HepG2 (cell line): ENCODE results near the gene DNAJC11. TPM values are rescaled to one million over a fixed set of nuclear protein-coding genes. Genes with fewer than 3 reads are reported as not detected.

ENCODE experiments used
- ATAC-seq: fragments of 200-7000 bp; cut with Tn5 transposase; 3 replicates; pipeline ENCODE4 v1.9.1; 2020; ENCODE audit warnings: mild to moderate bottlenecking, moderate library complexity
- BruUV-seq: library from RNA; stranded (reverse); fragments of 400-500 nt; replicated peaks from 2 replicates; lab custom pipeline; 2021; lab: Mats Ljungman, UMichigan
- CTCF ChIA-PET: fragments of 300-600 bp; formaldehyde crosslinking; extraction: SDS; loops from one replicate; lab custom pipeline; 2021; ENCODE audit warnings: low total read pairs, inconsistent platforms, low intra/inter-chr PET ratio; lab: Yijun Ruan, JAX
- POLR2A ChIA-PET: fragments of 350-600 bp; sonication (Branson Sonifier 250); formaldehyde crosslinking; loops from one replicate; lab custom pipeline; 2020; ENCODE audit warnings: antibody characterized with exemption, inconsistent platforms; lab: Yijun Ruan, JAX
- DNase-seq: peaks from one replicate; pipeline ENCODE4 v3.0.0-alpha.2; 2015; ENCODE audit warnings: low spot score
- FAIRE-seq: peaks from 3 replicates; lab custom pipeline; 2011; peaks lifted over from hg19 to GRCh38; lab: Jason Lieb, UNC
- H2AFZ ChIP-seq: one replicate; pipeline ENCODE4 v1.6.1; 2011; ENCODE audit warnings: low read length, inconsistent platforms
- H3K27ac ChIP-seq: fragments of 300-600 bp; 3 replicates; pipeline ENCODE4 v1.8.0; 2011; ENCODE audit warnings: mixed run types, mild to moderate bottlenecking, mixed read lengths, low read length, inconsistent platforms; ENCODE audit not compliant: insufficient read depth; ENCODE audit errors: extremely low read length
- H3K27me3 ChIP-seq, 2 experiments: fragments of 200-600 bp in 1 of 2; 2 replicates in 1 of 2; 3 replicates in 1 of 2; pipeline versions ENCODE4 v1.6.0 to v1.8.0; 2011; ENCODE audit warnings: low read length in 2 of 2, mild to moderate bottlenecking in 2 of 2, moderate library complexity in 2 of 2, inconsistent platforms in 1 of 2; ENCODE audit not compliant: insufficient read depth in 2 of 2, control insufficient read depth in 1 of 2
- H3K36me3 ChIP-seq, 2 experiments: fragments of 200-600 bp in 1 of 2; replicated peaks in 1 of 2; 2 replicates in 1 of 2; 3 replicates in 1 of 2; pipeline versions ENCODE4 v1.5.1 to v1.8.0; 2011; ENCODE audit warnings: low read length in 2 of 2, inconsistent platforms in 1 of 2; ENCODE audit not compliant: insufficient read depth in 2 of 2, control insufficient read depth in 1 of 2
- H3K4me1 ChIP-seq: 2 replicates; pipeline ENCODE4 v1.5.1; 2012; ENCODE audit warnings: low read length, inconsistent platforms; ENCODE audit not compliant: insufficient read depth
- H3K4me2 ChIP-seq: 2 replicates; pipeline ENCODE4 v1.6.0; 2011; ENCODE audit warnings: low read depth, low read length, inconsistent platforms
- H3K4me3 ChIP-seq, 3 experiments: fragments of 200-600 bp in 1 of 3; sonication (generic), shearing (Covaris generic) in 1 of 3; replicated peaks in 1 of 3; 2 replicates each; pipeline ENCODE4 v1.5.1; 2011 to 2016; ENCODE audit warnings: low read length in 3 of 3, inconsistent platforms in 2 of 3, low read depth in 2 of 3, mild to moderate bottlenecking in 2 of 3, control low read depth in 1 of 3, mixed read lengths in 1 of 3; ENCODE audit not compliant: insufficient read depth in 1 of 3
- H3K79me2 ChIP-seq: one replicate; pipeline ENCODE4 v1.6.1; 2011; ENCODE audit warnings: low read length, inconsistent platforms; ENCODE audit not compliant: insufficient read depth
- H3K9ac ChIP-seq: 2 replicates; pipeline ENCODE4 v1.6.0; 2011; ENCODE audit warnings: mild to moderate bottlenecking, low read depth, low read length, inconsistent platforms; ENCODE audit not compliant: insufficient read depth
- H3K9me3 ChIP-seq: 2 replicates; pipeline ENCODE4 v1.5.1; 2012; ENCODE audit warnings: mild to moderate bottlenecking, low read length
- H4K20me1 ChIP-seq: 2 replicates; pipeline ENCODE4 v1.6.0; 2011; ENCODE audit warnings: inconsistent platforms, mild to moderate bottlenecking, low read length, moderate library complexity; ENCODE audit not compliant: insufficient read depth
- NONO ChIP-seq, 2 experiments: fragments of 450-650 bp in 1 of 2; sonication (generic) in 1 of 2; formaldehyde crosslinking in 1 of 2; IDR thresholded peaks in 1 of 2; conservative IDR thresholded peaks in 1 of 2; 2 replicates each; pipeline versions ENCODE4 v1.6.1 to v1.8.0; 2017 to 2022; ENCODE audit warnings: mild to moderate bottlenecking in 1 of 2, missing genetic modification reagents in 1 of 2, moderate library complexity in 1 of 2
- ZNF263 ChIP-seq: sonication (generic); formaldehyde crosslinking; IDR thresholded peaks from 2 replicates; pipeline ENCODE4 v1.4.0; 2020; ENCODE audit warnings: missing genetic modification reagents
- WGBS: methylation state at CpG from one replicate; pipeline ENCODE4 v1.1.6; 2017; ENCODE audit warnings: low lambda C conversion rate; 5-methylcytosine and 5-hydroxymethylcytosine counted together
- in situ Hi-C: cut with HindIII; loops from 2 replicates; pipeline ENCODE4 v1.10.0; 2017; ENCODE audit warnings: low pct_unique_long_range_greater_than_20kb; ENCODE audit not compliant: extremely low pct_ligation_motif_present
- intact Hi-C: fragments of 100-400 bp; cut with micrococcal nuclease; formaldehyde crosslinking; loops from one replicate; pipeline ENCODE4 v1.10.0; 2022; ENCODE audit not compliant: unreplicated experiment
- polyA plus RNA-seq, 8 experiments: library from polyadenylated mRNA; depleted of rRNA in 3 of 8; stranded (reverse) in 7 of 8; unstranded in 1 of 8; fragments of >200 nt; fragmentation: Illumina TruSeq in 4 of 8; extraction: Trizol in 4 of 8; gene quantifications; 2 replicates each; pipeline versions ENCODE4 v1.2.1 to v1.2.3, GENCODE V29; 2011 to 2016; ENCODE audit warnings: low read depth in 4 of 8, missing spikeins in 1 of 8, mixed read lengths in 1 of 8; ENCODE audit not compliant: insufficient read depth in 1 of 8
- total RNA-seq, 5 experiments: library from RNA; depleted of rRNA; stranded (reverse); fragments of >200 nt; fragmentation: Illumina TruSeq; extraction: Trizol; gene quantifications; 2 replicates each; pipeline ENCODE4 v1.2.3, GENCODE V29; 2016; ENCODE audit warnings: low read depth in 1 of 5
- TF ChIP-seq, protein P1 (sequence below), 2 experiments: sonication (generic) in 1 of 2; formaldehyde crosslinking in 1 of 2; IDR thresholded peaks; 2 replicates each; pipeline versions ENCODE4 v1.6.1 to v1.9.0; 2014 to 2022; ENCODE audit warnings: antibody characterized with exemption in 1 of 2, borderline replicate concordance in 1 of 2, inconsistent platforms in 1 of 2, low read depth in 1 of 2, missing genetic modification reagents in 1 of 2
- TF ChIP-seq, protein P2 (sequence below): fragments of 450-650 bp; IDR thresholded peaks from 2 replicates; pipeline ENCODE4 v1.6.1; 2016

Gene DNAJC11
- total and polyA plus RNA-seq, 2 of the 13 experiments (the other 11 are each of a cell fraction or from before 2014, with no cell fraction given) = 25.1 to 47.6 TPM

DNA sequence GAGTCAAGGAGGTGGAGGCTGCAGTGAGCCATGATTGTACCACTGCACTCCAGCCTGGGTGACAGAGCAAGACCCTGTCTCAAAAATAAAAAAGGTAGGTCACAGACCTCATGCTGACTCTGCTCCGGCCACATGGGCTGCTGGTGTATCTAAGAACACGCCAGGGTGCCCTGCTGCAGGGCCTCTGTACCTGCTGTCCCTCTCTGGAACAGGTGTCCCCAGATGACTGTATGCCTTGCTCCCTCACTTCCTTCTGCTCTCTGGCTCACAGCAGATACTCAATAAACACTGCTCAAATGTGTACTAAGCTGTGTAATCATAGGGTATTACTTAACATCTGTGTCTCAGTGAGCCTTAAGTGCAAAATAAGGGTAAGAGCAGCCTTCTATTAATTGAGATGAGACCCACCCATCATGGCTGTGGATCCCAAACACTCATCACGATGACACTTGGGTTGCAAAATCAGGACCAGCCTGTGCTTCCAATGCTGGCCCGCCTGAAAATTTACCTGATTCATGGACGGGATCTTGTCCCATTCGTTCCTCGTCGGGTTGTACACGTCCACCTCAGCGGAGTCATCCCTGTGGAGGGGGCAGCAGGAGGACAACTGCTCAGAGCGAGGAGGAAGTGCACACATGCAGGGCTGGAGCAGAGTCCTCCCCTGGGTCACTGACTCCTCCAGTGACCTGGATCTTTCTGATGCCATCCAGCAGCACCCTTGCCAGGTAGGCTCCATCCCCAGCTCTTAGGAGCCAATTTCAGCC lies 106.5 kb downstream of the DNAJC11 start:
- no TSS peak for BruUV-seq
- no peak for TF ChIP-seq NONO (IDR thresholded peaks at IDR 0.05)
- TF ChIP-seq NONO (CRISPR knock-in tag; conservative IDR thresholded peaks at IDR 0.05) = no peak
- TF ChIP-seq, protein P1, sequence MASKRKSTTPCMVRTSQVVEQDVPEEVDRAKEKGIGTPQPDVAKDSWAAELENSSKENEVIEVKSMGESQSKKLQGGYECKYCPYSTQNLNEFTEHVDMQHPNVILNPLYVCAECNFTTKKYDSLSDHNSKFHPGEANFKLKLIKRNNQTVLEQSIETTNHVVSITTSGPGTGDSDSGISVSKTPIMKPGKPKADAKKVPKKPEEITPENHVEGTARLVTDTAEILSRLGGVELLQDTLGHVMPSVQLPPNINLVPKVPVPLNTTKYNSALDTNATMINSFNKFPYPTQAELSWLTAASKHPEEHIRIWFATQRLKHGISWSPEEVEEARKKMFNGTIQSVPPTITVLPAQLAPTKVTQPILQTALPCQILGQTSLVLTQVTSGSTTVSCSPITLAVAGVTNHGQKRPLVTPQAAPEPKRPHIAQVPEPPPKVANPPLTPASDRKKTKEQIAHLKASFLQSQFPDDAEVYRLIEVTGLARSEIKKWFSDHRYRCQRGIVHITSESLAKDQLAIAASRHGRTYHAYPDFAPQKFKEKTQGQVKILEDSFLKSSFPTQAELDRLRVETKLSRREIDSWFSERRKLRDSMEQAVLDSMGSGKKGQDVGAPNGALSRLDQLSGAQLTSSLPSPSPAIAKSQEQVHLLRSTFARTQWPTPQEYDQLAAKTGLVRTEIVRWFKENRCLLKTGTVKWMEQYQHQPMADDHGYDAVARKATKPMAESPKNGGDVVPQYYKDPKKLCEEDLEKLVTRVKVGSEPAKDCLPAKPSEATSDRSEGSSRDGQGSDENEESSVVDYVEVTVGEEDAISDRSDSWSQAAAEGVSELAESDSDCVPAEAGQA (IDR thresholded peaks at IDR 0.05; ENCODE audit: low read depth) = no peak
- TF ChIP-seq, protein P1 (CRISPR knock-in tag; IDR thresholded peaks at IDR 0.05; ENCODE audit: borderline replicate concordance) = no peak
- TF ChIP-seq, protein P2, sequence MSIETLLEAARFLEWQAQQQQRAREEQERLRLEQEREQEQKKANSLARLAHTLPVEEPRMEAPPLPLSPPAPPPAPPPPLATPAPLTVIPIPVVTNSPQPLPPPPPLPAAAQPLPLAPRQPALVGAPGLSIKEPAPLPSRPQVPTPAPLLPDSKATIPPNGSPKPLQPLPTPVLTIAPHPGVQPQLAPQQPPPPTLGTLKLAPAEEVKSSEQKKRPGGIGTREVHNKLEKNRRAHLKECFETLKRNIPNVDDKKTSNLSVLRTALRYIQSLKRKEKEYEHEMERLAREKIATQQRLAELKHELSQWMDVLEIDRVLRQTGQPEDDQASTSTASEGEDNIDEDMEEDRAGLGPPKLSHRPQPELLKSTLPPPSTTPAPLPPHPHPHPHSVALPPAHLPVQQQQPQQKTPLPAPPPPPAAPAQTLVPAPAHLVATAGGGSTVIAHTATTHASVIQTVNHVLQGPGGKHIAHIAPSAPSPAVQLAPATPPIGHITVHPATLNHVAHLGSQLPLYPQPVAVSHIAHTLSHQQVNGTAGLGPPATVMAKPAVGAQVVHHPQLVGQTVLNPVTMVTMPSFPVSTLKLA = peak; percentile 21; the same call in 1 of the 2 replicates
- peak; percentile 59; the same call in 1 of the 2 replicates for TF ChIP-seq ZNF263
- Histone ChIP-seq H3K4me1 (peaks cover 31% of the 10 kb centered on the region), H3K27me3 (no peaks in the 10 kb centered on the region), H3K4me3 (no peak overlapping the region), H3K4me2 (no peak overlapping the region), H3K36me3 (peaks cover 42 to 84% of the 10 kb centered on the region in 2 experiments), H3K27ac (no peak overlapping the region), H3K9me3 (no peaks in the 10 kb centered on the region), H3K9ac (no peak overlapping the region; the same call in 1 of the 2 replicates), H3K79me2 (peaks cover 40% of the 10 kb centered on the region), H2AFZ (no peak overlapping the region), H4K20me1 (peaks cover 56% of the 10 kb centered on the region)
- ChIA-PET CTCF (no interaction called here), POLR2A (interaction anchor here (2.1 kb wide), 1 partner anchor 13 kb away, joined by 8 read pairs; no protein-coding TSS in a partner anchor)
- DNase-seq (no peak), FAIRE-seq (no peak), ATAC-seq (no peak)
- in situ Hi-C loops = no loop called here
- intact Hi-C loops = no loop called here
- WGBS = 98% methylated on average over 10 of the region's 11 CpGs
